Mammary epithelial cell (primary cell): Measurements from ENCODE around the gene RNF213.

Experiments
- CTCF ChIP-seq, 2 donors: IDR thresholded peaks in 1 of 2; conservative IDR thresholded peaks in 1 of 2; 2 replicates each; pipeline ENCODE4 v1.5.1; 2011 to 2012; ENCODE audit warnings: inconsistent platforms in 2 of 2, low read length in 2 of 2, mild to moderate bottlenecking in 2 of 2, control low read depth in 1 of 2, low read depth in 1 of 2; ENCODE audit not compliant: insufficient read depth in 1 of 2; ENCODE audit errors: extremely low read depth in 1 of 2
- EZH2 ChIP-seq: IDR thresholded peaks from 2 replicates; pipeline ENCODE4 v1.6.1; 2012; ENCODE audit warnings: low read length, inconsistent platforms, borderline replicate concordance

- TF ChIP-seq CTCF (conservative IDR thresholded peaks at IDR 0.05 in 1 of 2, IDR thresholded peaks at IDR 0.05 in 1 of 2; ENCODE audit: extremely low read depth in 1 of 2, insufficient read depth in 1 of 2, low read depth in 1 of 2, low read length in 2 of 2) (no peak), EZH2 (no peak)
Measured at GRCh38 chr17:80212511-80212910, 48.1 kb upstream of the RNF213 start.
